ENCODE data around the gene PRR20D.

- TF ChIP-seq ZFX (IDR thresholded peaks at IDR 0.05): no peak
- TF ChIP-seq CTCF (conservative IDR thresholded peaks at IDR 0.05): no peak
Measured at GRCh38 chr13:57212989-57213388, 52.6 kb downstream of the PRR20D start.
